Smooth muscle cell (in vitro differentiated cells): ENCODE data around the gene CCDC188. TPM values are rescaled to one million over a fixed set of nuclear protein-coding genes. Genes with fewer than 3 reads are reported as not detected.

Source experiments
- DNase-seq: peaks from one replicate; lab custom pipeline; 2025; ENCODE audit not compliant: unreplicated experiment; lab: John Stamatoyannopoulos, UW
- H2AFZ ChIP-seq: fragments of 200-600 bp; sonication (generic); 2 replicates; pipeline ENCODE4 v1.6.0; 2016; ENCODE audit warnings: antibody characterized with exemption, low read depth, mild to moderate bottlenecking
- H3F3A ChIP-seq: fragments of 200-600 bp; sonication (generic); 2 replicates; pipeline ENCODE4 v1.6.0; 2017; ENCODE audit warnings: antibody characterized with exemption, low read depth
- H3K27ac ChIP-seq: fragments of 200-600 bp; sonication (generic); 2 replicates; pipeline ENCODE4 v1.5.1; 2016; ENCODE audit warnings: low read depth, mild to moderate bottlenecking
- H3K27me3 ChIP-seq: fragments of 200-600 bp; sonication (generic); 2 replicates; pipeline ENCODE4 v1.6.1; 2016; ENCODE audit warnings: low read depth, mild to moderate bottlenecking
- H3K36me3 ChIP-seq: fragments of 200-600 bp; sonication (generic); 2 replicates; pipeline ENCODE4 v1.5.1; 2016; ENCODE audit warnings: low read depth
- H3K4me1 ChIP-seq: fragments of 200-600 bp; sonication (generic); 2 replicates; pipeline ENCODE4 v1.5.1; 2016; ENCODE audit warnings: low read depth
- H3K4me2 ChIP-seq: fragments of 200-600 bp; sonication (generic); 2 replicates; pipeline ENCODE4 v1.6.0; 2016; ENCODE audit warnings: mild to moderate bottlenecking
- H3K4me3 ChIP-seq: fragments of 200-600 bp; sonication (generic); 2 replicates; pipeline ENCODE4 v1.5.1; 2016; ENCODE audit warnings: mild to moderate bottlenecking
- H3K79me2 ChIP-seq: fragments of 200-600 bp; sonication (generic); 2 replicates; pipeline ENCODE4 v1.6.0; 2016; ENCODE audit warnings: low read depth, mild to moderate bottlenecking
- H3K9ac ChIP-seq: fragments of 200-600 bp; sonication (generic); 2 replicates; pipeline ENCODE4 v1.6.0; 2016; ENCODE audit warnings: low read depth
- H3K9me3 ChIP-seq: fragments of 200-600 bp; sonication (generic); replicated peaks from 2 replicates; pipeline ENCODE4 v1.5.1; 2016; ENCODE audit warnings: low read depth
- H4K20me1 ChIP-seq: fragments of 200-600 bp; sonication (generic); 2 replicates; pipeline ENCODE4 v1.6.0; 2016; ENCODE audit warnings: low read depth
- CTCF ChIP-seq: fragments of 200-600 bp; sonication (generic); IDR thresholded peaks from 2 replicates; pipeline ENCODE4 v1.5.1; 2017; ENCODE audit warnings: borderline replicate concordance, mild to moderate bottlenecking, antibody characterized with exemption; ENCODE audit not compliant: insufficient read depth, poor library complexity, severe bottlenecking
- WGBS: methylation state at CpG from one replicate; pipeline ENCODE4 v1.1.7; 2016; ENCODE audit warnings: low lambda C conversion rate; 5-methylcytosine and 5-hydroxymethylcytosine counted together
- polyA plus RNA-seq: library from polyadenylated mRNA; unstranded; fragments of >200 nt; fragmentation: Nextera tagmentation; extraction: Ambion mirVana; gene quantifications from 2 replicates; pipeline ENCODE4 v1.2.1, GENCODE V29; 2016
- total RNA-seq: library from RNA; depleted of rRNA; stranded (reverse); fragments of >200 nt; gene quantifications from 2 replicates; pipeline ENCODE4 v1.2.3, GENCODE V29; 2014

The CCDC188 gene
- total and polyA plus RNA-seq, 2 experiments from 2014 or later, result not detected

- WGBS, result 97% methylated on average over 55 of the region's 65 CpGs
Measured at GRCh38 chr22:20142711-20143621, 7.9 kb downstream of the CCDC188 start.

GRCh38 chr22:20141186-20142077 is 9.4 kb downstream of the CCDC188 start:
- H3K27ac ChIP-seq, result peak overlapping the region; percentile 76
- peaks cover 13% of the 10 kb centered on the region for H3K79me2 ChIP-seq
- no peaks in the 10 kb centered on the region for H3K4me1 ChIP-seq
- WGBS, result 72% methylated on average over 16 of the region's 22 CpGs
- no peaks in the 10 kb centered on the region for H3K27me3 ChIP-seq
- no peaks in the 10 kb centered on the region for H3F3A ChIP-seq
- no peaks in the 10 kb centered on the region for H3K36me3 ChIP-seq
- H3K9me3 ChIP-seq, result no peaks in the 10 kb centered on the region
- DNase-seq, result no peak
- H4K20me1 ChIP-seq, result peaks cover 70% of the 10 kb centered on the region
- no peak for TF ChIP-seq CTCF
- H3K9ac ChIP-seq, result no peak overlapping the region
- H3K4me3 ChIP-seq, result no peak overlapping the region
- H2AFZ ChIP-seq, result no peak overlapping the region
- peak overlapping the region; percentile 51 for H3K4me2 ChIP-seq

More at GRCh38 chr22:20142711-20143621, 7.9 kb downstream of the CCDC188 start:
- no peak for TF ChIP-seq CTCF
- Histone ChIP-seq H3K79me2 (no peaks in the 10 kb centered on the region), H3K4me3 (no peak overlapping the region), H4K20me1 (peaks cover 59% of the 10 kb centered on the region), H3K9ac (no peak overlapping the region), H3K27ac (no peak overlapping the region), H3K27me3 (no peaks in the 10 kb centered on the region), H3K36me3 (no peaks in the 10 kb centered on the region), H3K9me3 (no peaks in the 10 kb centered on the region), H3K4me1 (no peaks in the 10 kb centered on the region), H2AFZ (no peak overlapping the region), H3F3A (no peaks in the 10 kb centered on the region), H3K4me2 (no peak overlapping the region)
- DNase-seq, result no peak

- 99% methylated on average over 16 of the region's 17 CpGs for WGBS
Measured at GRCh38 chr22:20140521-20140964, 10.3 kb downstream of the CCDC188 start.

More at GRCh38 chr22:20140521-20140964, 10.3 kb downstream of the CCDC188 start:
- no peak overlapping the region for H2AFZ ChIP-seq
- no peaks in the 10 kb centered on the region for H3K27me3 ChIP-seq
- H3K36me3 ChIP-seq, result no peaks in the 10 kb centered on the region
- no peak overlapping the region for H3K9ac ChIP-seq
- no peaks in the 10 kb centered on the region for H3K9me3 ChIP-seq
- no peak overlapping the region for H3K4me3 ChIP-seq
- H3K27ac ChIP-seq, result no peak overlapping the region
- no peak for DNase-seq
- H3K79me2 ChIP-seq, result peaks cover 22% of the 10 kb centered on the region
- H3F3A ChIP-seq, result no peaks in the 10 kb centered on the region
- H4K20me1 ChIP-seq, result peaks cover 70% of the 10 kb centered on the region
- TF ChIP-seq CTCF, result no peak
- H3K4me2 ChIP-seq, result no peak overlapping the region
- H3K4me1 ChIP-seq, result no peaks in the 10 kb centered on the region
